Hepatocyte (in vitro differentiated cells): Measurements from ENCODE around the gene EHD3.

Experiments
- EZH2 ChIP-seq: fragments of 200-600 bp; sonication (generic); IDR thresholded peaks from 2 replicates; pipeline ENCODE4 v1.6.1; 2016; ENCODE audit warnings: antibody characterized with exemption, mild to moderate bottlenecking, borderline replicate concordance
- TF ChIP-seq, protein P1 (sequence below): fragments of 200-600 bp; sonication (generic); IDR thresholded peaks from 2 replicates; pipeline ENCODE4 v1.5.1; 2016; ENCODE audit warnings: antibody characterized with exemption, mild to moderate bottlenecking; ENCODE audit not compliant: poor library complexity

DNA sequence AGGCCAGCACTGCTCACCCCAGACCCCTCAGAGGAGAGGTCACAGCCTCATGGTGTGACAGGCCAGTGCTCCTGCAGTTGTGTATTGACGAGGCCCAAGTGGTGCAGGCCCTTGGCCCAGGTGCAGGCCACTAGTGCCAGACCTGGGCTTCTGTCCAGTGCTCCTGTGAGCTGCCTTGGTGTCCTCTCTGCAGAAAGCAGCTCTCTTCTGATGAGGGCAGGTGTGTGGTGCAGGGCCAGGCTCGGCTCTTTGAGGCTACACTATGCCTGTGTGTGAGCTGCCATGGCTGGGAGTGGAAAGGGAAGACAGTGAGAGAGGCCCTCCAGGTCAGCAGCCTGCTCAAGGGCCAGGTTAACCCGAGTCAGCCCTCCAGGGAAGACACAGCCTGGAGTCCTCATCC is 17.1 kb downstream of the EHD3 start:
- TF ChIP-seq, protein P1, sequence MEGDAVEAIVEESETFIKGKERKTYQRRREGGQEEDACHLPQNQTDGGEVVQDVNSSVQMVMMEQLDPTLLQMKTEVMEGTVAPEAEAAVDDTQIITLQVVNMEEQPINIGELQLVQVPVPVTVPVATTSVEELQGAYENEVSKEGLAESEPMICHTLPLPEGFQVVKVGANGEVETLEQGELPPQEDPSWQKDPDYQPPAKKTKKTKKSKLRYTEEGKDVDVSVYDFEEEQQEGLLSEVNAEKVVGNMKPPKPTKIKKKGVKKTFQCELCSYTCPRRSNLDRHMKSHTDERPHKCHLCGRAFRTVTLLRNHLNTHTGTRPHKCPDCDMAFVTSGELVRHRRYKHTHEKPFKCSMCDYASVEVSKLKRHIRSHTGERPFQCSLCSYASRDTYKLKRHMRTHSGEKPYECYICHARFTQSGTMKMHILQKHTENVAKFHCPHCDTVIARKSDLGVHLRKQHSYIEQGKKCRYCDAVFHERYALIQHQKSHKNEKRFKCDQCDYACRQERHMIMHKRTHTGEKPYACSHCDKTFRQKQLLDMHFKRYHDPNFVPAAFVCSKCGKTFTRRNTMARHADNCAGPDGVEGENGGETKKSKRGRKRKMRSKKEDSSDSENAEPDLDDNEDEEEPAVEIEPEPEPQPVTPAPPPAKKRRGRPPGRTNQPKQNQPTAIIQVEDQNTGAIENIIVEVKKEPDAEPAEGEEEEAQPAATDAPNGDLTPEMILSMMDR, result no peak
- TF ChIP-seq EZH2, result no peak
